IPS DF 19.7 (cell line): ENCODE measurements around the gene TWNK.

Experiments
- DNase-seq: peaks from one replicate; pipeline ENCODE4 v3.0.0-alpha.2; 2013; ENCODE audit warnings: low read depth, low spot score

The TWNK gene

DNA sequence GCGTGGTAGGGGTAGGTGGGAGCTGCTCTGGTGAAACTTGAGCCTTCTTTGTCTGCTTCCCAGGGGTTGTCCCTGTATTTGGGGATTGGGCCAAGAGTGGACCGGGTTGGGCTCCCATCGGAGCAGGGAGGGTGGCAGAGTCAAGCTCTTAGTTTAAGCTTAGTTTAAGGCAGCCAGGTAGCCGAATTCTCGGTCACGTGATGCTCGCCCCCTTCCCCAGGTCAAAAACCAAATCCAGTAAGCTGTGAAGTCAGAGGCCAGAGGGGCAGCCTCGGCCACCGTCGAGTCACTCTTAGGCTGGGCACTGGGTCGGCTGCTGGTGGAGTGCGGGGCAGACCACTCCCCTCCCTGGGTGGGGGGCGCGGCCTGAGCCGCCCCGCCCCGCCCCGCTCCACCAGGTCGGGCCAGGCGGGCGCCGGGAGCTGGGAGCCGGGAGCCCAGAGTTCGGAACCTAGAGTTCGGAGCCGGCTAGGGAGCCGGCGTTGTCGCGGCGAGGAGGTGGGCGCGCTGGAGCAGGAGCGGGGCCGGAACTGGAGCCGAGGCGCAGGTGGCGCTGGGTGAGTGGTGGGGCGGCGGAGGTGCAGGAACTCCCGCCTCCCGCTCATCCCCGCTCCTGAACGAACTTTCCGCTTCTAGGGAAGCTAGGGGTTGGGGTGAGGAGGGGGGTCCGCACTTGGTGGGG, 9.5 kb downstream of the TWNK start:
- no peak for DNase-seq

DNA sequence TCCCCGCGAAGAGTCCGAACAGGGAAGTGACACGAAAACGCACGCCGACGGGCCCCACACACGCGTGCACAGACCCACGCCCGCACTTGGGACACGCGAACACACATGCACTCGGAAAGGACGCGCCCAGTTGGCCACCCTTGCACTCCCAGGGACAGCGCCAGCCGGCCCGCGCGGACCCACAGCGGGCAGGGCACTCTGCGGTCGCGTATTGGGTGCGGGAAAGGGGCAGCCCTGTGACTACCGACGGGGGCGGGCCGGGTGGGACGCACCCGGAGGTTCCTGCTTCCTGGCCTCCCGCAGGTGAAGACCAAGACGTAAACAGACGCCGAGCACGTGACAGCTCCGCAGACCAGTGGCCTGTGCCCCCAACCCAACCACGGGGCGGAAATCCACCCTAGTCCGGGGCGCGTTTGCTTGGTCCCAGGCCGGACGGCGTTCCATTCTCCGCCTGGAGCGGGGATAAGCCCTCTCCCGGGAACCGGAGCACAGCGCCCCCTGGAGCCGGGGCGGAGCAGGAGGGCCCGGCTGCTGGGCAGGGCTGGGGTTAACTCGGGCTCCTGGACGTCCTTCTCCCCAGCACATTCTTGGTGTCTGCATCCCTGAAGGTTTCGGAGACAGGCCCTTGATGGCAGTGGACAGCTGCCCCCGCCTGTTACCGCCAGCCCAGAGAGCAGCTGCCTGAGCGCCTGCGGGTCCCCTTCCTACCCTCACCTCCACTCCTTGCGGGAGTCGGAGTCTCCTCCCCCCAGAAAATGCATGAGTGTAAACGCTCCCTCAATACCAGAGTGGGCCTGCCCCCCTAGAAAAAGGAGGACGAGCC, 10.2 kb downstream of the TWNK start:
- DNase-seq = no peak

GRCh38 chr10:100998183-100998990, 11.0 kb downstream of the TWNK start:
- no peak for DNase-seq

DNA sequence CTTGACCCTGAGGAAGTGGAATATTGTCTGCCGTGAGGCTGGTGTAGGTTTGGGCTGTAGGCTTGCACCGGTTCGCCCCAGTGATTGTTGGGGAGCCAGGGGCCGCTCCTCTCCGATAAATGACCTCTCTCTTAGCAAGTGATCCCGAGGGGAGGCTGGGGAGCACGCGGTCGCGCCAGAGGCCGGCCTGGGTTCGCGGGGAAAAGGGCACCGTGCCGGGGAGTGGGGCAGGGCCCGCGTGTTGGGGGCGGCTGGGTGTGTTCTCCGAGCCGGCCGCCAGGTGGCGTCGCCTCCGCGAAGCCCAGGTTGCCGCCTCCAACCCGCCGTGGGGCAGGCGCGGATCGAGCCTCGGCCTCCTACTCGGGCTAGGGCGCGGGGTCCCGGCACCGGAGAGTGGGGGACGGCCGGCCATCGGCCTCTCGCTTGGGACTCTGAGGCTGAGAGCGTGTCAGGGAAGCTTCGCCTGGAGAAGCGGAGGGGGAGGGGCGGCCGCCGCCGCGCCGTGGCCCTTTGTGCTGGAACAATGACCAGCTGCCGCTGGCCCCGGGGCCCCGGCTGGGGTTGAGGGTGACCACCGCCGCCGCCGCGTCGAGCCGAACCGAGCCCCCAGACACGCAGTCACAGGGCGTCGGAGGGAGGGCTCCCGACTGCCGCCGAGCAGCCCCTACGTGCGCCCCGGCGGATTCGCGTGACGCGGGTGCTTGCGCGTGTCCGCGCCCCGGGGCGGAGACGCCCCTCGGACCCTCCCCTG, 11.8 kb downstream of the TWNK start:
- no peak for DNase-seq

GRCh38 chr10:100999742-101000126, 12.4 kb downstream of the TWNK start, which contains the start of gene LZTS2:
Gene LZTS2, plus strand, starts transcription at chr10:100999808. Its CDS starts 2,731 bp downstream, at chr10:101002539.
- no peak for DNase-seq

GRCh38 chr10:101000127-101000914, 13.0 kb downstream of the TWNK start:
- no peak for DNase-seq

DNA sequence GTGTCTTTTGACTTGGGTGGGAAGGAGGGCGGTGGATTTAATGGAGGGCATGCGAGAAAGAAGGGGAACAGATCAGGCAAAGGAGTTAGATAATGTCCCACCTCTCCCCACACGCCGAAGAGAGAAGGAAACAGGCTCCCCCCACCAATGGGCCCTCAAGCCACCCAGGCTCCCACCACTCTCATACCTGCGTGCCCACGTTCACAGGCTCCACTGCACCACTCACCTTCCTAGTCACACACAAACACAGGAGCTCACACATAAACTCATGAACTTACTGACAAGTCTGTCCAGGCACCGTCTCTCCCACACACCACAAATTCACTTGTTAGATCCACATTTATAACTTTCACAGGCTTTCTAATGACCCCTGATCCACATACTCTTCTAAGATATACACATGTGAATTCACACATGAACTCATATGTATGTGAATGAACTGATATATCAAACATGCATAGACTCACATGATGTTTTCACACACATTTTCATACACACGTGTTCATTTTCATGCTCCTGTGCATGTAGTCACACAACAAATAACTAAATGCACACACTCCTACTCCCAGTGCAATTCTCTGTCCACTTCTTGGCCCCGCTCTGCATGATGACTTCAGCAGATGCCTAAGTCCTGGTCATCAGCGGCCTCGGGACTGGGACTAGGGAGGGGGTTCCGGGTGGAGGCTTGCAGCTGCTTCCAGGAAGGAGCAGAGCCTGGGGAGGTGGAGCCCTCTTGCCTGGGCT, 13.7 kb downstream of the TWNK start:
- DNase-seq = no peak

DNA sequence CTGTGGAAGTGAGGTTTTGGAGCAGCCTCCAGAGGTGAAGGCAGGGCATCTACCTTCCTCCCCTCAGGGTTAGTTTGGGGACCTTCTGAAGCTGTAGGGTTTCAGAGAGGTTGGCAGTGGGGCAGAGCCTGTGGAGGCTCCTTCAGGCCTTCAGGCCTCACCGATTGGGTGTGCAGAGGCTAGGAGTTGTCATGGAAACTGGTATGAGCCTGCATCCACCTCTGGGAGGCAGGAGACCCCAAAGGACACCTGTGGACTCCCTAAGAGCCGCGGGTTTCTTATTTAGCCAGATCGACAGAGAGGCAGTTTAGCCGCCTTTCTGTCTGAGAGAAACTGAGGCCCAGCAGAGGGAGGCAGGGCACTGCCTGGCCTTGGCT, 14.3 kb downstream of the TWNK start:
- DNase-seq = no peak

GRCh38 chr10:101002456-101002855, 15.1 kb downstream of the TWNK start:
- DNase-seq = no peak

GRCh38 chr10:101003639-101004206, 16.4 kb downstream of the TWNK start:
- DNase-seq = no peak

GRCh38 chr10:101005361-101005760, 18.0 kb downstream of the TWNK start:
- DNase-seq = no peak

GRCh38 chr10:101005869-101006567, 18.7 kb downstream of the TWNK start:
- DNase-seq = no peak

DNA sequence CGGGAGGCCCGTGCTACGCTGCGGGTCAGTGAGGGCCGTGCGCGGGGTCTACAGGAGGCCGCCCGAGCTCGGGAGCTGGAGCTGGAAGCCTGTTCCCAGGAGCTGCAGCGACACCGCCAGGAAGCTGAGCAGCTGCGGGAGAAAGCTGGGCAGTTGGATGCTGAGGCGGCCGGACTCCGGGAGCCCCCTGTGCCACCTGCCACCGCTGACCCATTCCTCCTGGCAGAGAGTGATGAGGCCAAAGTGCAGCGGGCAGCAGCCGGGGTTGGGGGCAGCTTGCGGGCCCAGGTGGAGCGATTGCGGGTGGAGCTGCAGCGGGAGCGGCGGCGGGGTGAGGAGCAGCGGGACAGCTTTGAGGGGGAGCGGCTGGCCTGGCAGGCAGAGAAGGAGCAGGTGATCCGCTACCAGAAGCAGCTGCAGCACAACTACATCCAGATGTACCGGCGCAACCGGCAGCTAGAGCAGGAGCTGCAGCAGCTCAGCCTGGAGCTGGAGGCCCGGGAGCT, 19.3 kb downstream of the TWNK start:
- DNase-seq = no peak

DNA sequence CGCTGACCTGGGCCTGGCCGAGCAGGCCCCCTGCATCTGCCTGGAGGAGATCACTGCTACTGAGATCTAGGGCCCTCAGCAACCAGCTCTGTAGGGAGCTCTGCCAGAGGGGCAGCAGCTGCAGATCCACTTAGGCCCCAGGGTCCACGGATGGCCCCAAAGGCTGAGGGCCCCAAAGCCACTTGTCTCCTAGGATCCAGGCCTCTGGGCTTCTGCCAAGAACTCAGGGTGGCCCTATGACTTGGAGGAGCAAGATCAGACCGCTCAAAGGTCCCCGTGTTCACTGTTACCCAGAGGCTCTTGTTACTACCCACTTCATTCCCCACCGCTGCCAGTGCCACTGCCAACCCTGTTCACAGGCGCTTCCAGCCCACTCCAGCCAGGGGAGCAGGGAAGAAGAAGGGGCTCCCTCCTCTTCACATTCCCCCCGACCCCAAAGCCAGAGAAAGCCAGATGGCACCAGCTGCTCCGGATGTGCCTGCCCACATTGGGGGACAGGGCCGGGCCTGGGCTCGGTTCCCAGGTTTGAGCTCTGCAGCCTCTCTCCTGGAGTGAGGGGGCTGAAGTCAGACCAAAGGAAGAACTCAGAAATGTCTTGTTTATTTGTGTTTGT, 19.9 kb downstream of the TWNK start:
- no peak for DNase-seq

GRCh38 chr10:101007915-101008822, 20.8 kb downstream of the TWNK start:
- no peak for DNase-seq

GRCh38 chr10:101008823-101009423, 21.6 kb downstream of the TWNK start:
- DNase-seq = no peak

DNA sequence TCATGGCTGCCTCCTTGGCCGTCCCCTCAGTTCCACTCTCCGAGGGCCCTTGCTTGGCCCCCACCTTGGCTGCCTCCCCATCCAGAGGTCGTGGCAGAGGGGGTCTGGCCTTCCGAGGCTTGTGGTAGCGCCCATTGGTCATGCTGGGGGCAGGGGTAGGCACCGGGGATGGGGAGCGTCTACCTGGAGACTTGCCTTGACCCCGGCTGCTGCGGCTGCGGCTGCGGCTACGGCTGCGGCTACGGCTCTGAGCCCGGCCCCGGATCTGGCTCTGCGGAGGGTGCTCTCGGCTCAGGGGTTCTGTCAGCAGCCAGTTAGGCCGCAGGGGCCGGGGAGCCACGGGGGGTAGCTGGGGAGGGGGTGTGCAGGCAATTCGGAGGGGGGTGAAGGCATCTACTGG, 23.0 kb downstream of the TWNK start:
- DNase-seq = no peak
